Peyer's patch (tissue), 4 donors: ENCODE results near the gene TFAP2B.

Experiments used
- POLR2A ChIP-seq, 2 donors: fragments of 450-650 bp; IDR thresholded peaks; one replicate each; pipeline ENCODE4 v1.5.1; 2017; ENCODE audit warnings: antibody characterized with exemption in 2 of 2, mild to moderate bottlenecking in 2 of 2, moderate library complexity in 2 of 2
- TF ChIP-seq, protein P1 (sequence below), 6 experiments: fragments of 450-650 bp in 4 of 6; fragments of 200-600 bp in 2 of 6; sonication (generic) in 1 of 6; IDR thresholded peaks; one replicate each; pipeline ENCODE4 v1.5.1; 2017 to 2019; ENCODE audit warnings: antibody characterized with exemption in 6 of 6, mild to moderate bottlenecking in 3 of 6, moderate library complexity in 1 of 6

DNA sequence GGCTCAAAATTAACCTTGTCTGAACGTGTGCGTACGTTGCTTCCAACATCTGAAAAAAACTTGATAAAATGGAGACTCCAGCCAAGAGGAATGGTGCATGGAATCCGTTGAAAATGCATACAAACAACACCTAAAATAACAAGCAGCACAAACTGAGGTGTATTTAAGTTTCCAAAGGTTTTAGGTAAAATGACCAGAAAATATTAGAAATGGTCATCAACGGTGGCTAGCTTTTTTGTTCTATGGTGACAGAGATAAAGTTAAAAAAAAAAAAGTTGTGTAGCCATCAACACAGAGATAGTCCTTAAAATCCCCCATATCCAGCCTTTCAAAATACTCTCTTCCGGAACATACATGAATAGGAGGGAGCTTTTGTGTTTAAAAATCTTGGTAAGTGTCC is 651 bp upstream of the TFAP2B start:
- TF ChIP-seq, protein P1, sequence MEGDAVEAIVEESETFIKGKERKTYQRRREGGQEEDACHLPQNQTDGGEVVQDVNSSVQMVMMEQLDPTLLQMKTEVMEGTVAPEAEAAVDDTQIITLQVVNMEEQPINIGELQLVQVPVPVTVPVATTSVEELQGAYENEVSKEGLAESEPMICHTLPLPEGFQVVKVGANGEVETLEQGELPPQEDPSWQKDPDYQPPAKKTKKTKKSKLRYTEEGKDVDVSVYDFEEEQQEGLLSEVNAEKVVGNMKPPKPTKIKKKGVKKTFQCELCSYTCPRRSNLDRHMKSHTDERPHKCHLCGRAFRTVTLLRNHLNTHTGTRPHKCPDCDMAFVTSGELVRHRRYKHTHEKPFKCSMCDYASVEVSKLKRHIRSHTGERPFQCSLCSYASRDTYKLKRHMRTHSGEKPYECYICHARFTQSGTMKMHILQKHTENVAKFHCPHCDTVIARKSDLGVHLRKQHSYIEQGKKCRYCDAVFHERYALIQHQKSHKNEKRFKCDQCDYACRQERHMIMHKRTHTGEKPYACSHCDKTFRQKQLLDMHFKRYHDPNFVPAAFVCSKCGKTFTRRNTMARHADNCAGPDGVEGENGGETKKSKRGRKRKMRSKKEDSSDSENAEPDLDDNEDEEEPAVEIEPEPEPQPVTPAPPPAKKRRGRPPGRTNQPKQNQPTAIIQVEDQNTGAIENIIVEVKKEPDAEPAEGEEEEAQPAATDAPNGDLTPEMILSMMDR (IDR thresholded peaks at IDR 0.05), result no peak
- TF ChIP-seq POLR2A (IDR thresholded peaks at IDR 0.05), result no peak
